ENCODE measurements around the gene AANAT.

Gene AANAT

DNA sequence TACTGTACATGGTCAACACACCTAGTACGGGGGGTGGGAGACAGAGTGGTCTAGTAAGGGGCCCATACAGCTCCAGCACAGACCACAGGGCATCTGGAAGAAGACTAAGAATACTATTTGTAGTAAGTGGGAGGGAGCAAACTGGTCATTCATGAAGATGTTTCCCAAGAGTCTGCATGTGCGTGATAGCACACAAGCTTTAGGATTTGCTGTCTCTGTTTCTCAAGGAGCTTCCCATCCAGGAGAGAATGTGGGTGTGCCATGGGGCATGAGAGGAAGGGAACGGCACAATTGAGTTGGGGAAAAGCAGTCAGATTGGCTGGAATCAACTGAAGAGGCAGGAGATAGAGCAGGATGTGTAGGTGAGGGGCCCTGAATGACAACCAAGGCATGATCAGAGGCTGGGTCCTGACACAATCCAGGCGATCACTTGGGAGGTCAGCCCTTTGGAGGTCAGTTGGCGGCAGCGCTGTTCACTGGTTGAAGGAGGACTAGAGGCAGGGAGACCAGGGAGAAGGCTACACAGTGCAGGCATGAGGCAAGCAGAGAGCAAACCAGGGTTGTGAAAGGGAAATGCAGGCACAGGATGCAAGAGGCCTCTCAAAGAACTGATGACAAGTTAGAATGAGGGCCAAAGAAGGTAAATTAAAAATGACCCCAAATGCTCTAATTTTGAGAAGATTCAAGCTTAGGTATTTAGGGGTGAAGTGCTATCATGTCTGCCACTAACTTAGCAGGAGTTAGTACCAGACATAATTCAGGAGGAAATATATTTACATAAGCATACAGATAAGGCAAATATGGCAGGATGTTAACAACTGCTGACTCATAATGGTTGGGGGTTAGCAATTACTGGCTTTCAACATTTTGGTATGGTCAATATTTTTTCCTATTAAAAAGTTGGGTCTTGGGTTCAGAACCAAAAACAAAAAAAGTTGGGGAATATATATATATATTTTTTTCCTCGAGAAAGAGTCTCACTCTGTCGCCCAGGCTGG, 24.8 kb upstream of the AANAT start:
- no peak for DNase-seq

DNA sequence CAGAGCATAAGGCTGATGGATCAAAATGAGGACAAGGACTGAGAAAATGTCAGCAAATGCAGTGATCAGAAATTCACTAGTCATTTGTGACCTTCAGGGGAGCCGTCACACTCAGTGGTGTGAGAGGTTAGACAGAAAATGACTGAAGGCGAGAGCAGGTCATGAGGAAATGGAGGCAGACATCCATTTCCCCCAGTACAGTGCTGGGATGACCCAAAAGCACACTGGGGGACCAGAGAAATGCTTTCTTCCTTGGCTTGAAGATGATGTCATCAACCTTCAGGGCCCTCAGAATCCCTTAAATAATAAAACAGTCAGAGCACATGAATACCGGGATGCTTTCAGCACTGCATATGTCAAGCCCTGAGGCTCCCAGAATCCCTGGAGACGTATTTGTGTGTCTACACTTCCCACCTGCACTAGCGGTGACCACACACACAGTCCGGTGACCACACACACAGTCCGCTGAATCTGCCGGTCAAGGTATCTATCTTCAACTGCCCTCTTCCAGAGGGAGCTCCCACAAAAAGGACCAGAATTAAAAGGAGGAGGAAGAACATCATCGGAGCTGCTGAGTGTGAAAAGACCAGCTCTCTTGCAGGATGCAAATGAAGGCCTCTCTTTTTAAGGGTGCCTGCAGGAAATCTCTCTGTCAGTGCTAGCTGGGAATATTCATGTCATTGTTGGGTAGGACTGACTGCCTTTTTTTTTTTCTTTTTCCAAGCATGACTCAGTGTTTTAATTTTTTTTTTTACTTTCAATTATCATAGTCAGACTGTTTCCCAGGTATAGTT, 22.7 kb upstream of the AANAT start:
- no peak for DNase-seq

DNA sequence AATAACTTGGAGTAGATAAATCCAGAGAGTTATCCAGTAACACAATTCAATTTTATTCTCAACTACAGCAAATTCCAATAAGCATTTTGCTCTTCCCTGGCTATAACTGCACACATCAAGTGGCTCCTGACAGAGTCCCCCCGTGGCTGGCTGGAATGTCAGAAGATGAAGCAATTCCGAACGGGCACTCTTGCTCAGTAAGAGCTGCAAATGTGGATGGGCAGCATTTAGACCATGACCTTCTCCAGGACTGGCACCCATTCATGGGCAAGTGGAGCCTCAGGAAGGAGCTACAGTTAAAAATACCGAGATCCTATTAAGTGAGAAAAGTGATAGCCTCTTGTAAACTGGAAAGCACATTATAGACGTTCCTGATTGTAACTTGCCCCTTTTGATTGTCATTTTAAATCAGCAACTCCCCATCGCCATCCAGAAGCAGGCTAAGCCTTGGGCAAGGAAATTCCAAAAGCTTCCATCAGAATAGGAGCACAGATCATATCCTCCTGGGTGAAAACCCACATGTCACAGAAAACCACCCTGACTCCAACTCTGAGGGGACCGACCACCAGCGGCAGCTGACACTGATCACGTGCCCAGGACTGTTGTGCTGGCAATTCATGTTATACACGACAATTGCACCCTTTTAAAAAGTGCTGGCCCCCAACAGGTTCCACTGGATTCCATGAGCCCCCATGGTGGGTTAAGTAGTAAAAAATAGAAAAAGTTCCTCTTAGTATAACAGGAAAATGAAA, 21.5 kb upstream of the AANAT start:
- no peak for DNase-seq

DNA sequence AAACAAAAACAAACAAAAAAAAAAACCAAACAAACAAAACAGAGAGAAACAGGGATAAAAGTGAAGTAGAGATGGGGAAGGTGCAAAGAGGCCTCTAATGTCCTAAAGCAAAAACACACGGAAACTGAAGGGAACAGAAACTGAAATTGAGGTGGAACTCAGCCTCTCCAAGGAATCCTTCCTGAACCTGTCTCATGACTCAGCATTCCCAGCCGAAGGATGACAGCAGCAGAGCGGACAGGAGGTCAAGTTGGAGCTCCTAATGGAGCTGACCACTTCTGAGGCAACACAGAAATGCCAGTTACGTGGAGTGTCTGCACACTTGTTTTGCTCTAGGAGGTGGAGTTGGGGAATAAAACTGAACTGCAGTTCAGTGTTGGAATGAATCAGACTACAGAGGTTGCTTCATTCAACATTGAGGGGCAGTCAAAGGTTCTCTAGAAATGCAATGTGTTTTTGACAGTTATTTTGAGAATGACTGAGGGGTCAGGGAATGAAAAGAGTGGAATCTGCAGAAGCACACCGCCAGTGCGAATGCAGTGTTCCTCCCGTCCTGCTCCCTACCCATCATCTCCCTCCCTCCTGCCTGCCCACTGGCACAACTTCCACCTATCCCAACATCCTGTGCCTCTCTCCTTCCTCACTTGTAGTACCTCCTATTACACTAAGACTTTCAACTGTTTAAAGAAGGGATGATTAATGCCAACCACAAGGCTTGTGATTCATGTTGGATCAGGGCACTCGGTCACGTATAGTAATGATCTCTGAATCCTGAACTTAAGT, 20.8 kb upstream of the AANAT start:
- peak; percentile 23 for DNase-seq

DNA sequence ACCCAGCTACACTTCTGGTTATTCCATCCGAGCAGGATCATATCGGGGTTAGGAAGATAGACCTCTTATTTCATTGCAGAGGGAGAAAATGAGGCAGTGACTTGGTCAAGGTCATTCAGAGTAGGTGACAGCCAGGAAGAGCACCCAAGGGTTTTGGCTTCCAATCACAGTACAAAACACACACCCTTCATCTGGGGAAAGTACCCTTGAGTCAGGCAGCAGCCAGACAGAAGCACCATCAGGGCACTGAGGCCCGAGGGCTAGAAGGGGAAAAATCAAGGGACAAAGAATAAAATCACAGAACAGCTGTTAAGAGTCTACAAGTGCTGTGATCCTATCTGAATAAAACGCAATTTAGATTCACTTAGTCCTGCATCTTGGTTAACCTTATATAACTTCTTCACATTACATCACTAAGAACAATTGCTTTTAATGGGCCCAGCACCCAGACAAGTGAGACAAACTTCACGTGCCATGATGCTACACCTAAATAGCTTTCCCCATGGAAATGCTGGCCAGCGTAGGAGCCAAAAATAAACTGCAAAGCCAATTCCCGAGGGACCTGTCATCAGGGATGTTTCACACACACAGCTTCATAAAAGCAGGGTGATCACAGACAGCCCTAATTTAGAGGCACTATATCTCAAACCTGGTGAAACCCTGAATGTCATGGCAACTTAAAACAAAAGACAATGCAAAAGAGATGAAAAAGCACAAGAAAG, 19.3 kb upstream of the AANAT start:
- no peak for DNase-seq

DNA sequence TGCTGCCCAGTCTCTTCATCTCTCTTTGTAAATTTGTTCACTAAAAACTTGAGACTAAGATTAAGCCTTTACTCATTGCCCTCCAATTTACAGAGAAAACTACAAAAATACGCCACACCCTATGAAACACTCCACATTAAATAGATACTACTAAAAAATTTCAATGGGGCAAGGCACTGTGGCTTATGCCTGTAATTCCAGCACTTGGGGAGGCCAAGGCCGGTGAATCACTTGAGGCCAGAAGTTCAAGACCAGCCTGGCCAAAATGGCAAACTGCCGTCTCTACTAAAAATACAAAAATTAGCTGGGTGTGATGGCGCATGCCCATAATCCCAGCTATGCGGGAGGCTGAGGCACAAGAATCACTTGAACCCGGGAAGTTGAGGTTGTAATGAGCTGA, 18.3 kb upstream of the AANAT start:
- no peak for DNase-seq

DNA sequence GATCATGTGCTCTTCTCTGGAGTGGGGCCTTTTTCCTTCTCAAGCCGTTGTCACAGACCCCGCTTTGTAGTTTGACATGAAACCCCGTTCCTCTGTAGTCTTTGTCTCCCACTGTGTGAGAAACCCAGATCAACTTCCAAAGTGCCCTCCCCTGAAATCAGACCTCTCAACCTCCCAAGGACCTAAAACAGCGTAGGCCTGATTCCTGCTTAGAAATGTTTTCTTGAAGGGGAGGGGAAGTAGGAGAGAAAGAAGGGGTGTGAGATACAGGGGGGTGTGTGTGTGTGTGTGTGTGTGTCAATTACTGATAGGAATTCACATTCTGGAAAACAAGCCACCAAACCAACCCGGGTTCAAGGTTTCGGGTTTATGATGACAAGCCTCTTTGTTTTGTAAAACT, 15.9 kb upstream of the AANAT start:
- DNase-seq = no peak

DNA sequence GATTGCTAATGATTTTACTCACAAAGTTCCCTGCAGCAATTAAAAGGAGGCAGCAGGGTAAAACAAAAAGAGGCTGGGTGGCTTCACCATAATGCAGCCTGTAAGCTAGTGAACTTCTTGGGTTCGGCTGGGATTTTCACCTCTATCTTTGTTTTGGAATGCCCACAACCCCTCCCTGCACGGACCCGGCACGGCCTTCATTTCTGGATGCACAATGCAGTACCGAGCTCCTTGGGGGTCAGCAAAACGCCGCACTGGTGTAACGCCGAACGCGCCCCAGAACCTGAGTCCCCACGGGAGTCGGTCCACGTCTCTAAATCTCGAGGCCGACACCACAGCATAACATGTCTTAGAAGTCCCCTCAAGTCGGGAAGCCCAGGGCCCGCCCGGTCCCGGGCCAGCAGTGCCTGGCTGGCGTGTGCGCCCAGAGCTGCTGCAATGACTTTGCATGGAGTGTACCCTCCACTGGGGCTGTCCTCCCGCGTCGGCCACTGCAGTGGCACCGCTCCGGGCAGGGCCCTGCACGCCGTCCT, 15.2 kb upstream of the AANAT start:
- no peak for DNase-seq

DNA sequence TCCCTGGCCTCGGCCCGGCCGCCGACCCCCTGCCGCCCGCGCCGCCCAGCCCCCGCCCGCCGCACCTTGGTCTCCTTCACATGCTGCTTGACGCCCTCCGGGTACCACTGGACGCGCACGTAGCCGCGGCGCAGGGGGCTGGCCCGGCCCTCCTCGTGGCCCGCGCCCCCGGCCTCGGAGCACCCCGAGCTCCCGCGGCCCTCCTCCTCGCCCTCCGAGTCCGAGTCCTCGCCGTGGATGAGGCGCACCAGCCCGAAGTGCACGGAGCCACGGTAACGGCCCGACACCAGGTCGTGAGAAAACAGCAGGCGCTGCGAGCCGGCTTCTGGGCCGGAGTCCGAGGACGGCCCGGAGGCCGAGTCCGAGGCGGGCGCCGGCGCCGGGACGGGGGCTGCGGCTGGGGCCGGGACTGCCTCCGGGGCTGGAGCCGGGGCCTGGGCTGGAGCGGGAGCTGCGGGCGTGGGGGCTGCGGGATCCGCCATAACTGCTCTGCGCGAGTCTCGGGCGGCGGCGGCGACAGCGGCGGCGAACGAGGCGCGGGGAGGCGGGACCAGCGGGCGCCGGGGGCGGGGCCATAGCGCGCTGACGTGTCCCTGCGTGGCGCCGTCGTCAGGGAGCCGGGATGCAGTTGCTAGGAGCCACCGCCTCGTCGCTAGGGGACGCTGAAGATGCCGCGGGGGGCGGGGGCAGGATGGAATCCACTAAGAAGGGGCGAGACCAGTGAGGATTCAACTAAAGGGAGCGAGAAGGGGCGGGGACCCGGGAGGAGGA, 14.6 kb upstream of the AANAT start, which contains the start of gene UBE2O:
Gene UBE2O (minus strand): TSS at position 493 of the 771 bp plus-strand sequence. CDS start 11 bp downstream, at position 482.
- DNase-seq = peak; percentile 76

DNA sequence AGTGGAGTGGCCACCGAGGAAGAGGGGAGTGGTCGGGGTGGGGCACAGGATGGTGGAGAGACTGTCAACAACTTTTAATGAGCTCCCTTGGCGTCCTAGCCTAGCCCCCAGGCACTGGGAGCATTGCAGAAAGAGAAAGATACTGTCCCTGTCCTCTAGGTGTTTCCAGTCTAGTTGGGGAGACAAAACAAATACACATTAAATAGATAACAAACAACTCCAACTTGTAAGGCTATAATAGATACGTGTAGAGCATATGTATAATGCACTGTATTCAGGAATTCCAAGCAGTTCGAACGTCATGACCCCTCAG, 14.0 kb upstream of the AANAT start:
- DNase-seq = no peak

DNA sequence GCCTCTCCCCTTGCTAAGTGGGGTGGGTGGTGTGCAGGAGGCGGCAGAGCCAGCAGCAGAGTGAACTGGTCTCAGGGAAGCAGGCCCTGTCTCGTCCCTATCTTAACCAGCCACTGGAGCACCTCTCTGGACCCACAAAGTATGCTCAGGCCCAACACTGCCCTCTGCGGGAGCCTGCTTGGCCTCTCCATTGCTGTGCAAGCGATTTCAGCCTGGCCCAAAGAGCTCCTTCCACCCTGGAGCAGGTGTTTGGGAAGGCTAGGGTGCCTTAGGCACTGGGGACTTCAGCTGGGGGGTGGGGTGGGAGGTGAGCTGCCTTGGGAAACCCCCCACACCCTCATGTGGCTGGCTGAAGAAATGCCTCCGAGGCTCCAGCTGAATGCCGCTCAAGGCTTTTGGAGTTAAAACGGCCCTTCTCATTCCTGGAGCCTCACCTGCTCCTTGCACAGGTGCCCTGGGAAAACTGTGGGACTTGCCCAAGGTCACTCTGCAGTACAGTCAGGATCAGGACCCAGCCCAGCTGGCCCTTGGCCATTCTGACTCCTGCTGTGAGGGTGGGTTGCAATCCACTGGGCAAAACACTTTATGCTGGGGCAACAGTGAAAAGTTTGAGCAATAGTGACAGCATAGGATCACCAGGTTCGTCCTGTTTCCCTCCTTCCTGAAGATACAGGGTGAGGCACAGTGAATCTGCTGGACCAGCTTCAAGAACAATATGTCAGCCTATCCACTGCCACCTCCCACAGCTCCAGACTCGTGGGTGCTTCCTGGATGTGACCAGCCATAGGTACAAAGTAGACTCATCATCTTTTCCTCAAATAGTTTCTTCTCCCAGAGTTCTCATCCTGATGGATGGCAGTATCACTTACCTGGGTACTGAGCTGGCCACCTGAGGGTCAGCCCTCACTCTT, 8.6 kb upstream of the AANAT start:
- DNase-seq = peak; percentile 37

DNA sequence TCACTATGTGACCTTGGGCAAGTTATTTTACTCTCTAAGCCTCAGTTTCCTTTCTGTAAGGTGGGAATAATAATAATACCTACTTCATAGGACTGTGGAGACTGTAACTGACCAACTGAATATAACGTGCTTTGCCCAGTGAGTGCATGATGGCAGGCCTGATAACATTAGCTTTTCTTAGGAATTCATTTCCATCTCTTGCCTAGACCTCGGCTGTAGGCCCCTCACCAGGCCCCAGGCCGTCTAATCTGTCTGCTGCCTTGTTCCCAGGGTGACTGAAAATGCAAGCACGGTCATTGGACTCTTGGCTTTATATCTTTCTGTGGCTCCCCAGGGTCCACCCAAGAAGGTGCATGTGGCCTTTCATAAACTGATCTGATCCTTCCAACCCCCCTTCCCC, 7.7 kb upstream of the AANAT start:
- DNase-seq = no peak

DNA sequence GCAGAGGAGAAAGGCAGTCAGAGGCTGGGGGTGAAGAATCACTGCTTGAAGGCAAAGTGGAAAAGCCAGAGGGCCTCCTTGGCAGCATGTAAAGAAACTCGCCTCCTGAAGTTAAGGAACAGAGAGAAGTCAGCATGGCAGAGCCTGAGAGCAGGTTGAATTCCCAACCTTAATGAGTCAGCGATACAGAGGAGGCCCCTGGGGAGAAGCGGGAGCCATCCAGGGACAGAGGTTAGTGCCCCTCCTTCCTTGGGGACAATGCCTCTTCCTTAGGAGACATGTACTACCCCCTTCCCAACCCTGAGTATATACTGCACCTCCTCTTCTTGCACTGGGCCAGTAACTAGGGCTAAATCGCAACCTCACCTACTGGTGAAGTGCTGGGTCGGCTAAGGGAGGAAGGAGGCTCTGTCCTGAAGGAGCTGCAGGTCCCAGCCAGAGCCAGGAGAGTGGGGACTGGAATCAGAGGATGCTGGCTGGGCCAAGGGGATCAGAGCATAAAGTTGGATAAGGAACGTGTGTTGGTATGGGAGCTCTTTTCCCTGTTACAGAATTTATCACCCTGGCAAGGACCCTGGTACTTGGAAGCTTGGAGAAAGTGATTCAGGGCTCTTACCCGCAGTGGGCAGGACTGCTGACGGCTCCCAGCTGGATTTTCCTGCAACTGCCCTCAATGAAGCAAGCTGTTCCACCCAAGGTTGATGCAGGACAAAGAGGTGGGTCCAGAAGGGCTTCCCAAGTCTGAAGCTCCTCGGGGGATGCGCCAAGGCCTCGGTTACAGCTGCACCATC, 5.4 kb upstream of the AANAT start:
- no peak for DNase-seq

DNA sequence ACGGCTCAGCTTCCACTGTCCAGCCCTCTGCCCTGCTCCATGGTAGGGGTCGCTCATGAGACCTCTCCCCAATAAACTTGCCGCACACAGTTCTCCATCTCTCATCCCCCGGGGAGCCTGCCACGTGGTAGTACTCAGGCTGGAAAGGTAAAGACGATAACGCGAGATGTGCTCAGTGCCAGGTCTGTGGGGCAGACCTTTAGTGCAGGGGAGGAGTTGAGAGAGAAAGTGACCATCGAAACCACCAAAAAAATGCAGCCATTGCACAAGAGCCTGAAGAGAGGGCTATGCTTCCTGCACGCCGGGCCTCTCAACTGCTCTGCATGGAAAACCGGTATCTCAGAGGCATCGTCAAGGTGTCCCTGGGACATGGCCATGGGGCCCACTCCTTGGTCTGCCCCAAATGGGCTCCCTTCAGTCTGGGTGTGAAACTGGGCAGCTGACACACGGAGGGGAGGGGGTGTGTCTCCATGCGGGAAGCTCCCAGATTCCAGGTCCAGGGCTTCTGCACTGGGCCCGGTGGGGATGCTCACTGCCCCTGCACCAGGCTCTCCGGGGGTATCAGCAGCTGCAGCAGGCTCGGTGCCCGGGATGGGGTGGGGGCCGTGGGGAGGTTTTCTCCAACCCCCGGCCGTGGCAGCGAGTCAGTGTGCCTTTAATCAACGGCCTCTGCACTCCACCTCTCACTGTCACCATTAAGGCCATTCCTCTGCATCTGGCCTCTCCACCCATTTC, 4.7 kb upstream of the AANAT start:
- DNase-seq = peak; percentile 7

DNA sequence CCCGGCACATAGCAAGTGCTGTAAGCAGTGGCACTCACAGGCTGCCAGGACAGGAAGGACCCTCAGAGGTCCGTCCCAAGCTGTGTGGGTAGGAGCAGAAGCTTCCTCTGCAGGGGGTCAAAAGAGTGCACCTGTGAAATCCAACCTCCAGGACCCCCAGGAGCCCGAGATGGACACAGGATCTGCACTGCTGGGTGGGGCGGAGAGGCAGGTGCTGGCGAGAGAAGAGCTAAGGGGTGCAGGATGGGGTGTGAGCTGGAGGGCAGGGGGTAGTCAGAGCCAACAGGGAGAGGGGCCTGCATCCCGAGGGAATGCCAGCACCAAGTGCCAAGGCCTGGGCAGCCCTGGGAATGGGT, 650 bp upstream of the AANAT start:
- DNase-seq = no peak

DNA sequence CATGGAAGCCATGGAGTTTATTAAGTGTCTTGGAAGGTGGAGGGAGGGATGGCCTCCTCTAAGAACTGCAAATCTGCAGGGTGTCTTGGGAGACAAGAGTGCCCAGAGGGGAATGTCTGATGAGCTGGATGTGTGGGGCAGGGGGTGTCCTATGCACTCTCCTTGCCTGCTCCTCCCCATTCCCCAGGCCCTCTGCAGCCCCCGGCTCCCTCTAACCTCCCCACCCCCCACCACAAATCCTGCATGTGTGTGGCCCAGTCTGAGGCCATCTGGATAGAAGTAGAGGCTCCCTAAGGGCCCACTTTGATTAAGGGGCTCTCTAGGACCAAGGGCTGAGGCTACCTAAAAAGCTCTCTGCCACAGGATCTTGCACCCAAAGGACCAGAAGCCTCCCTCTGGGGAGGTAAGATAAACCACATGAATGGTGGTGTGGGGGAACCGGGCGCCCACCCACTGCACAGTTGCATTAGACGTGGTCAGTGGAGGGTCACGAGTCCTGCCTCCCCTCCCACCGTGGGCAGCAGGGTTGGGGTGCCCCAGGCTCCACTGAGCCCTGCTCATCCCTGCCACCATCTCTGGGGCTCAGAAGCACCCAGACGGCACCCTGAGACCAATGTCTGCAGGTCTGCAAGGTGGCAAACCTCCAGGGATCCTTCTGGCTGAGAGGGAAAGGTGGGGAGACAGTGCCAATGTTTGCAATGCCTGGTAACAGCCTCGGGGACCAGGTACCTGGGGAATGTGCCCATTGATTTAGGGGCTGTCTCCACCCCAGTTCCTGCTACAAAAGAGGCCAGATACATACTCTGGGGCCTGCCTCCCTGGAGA, 618 bp downstream of the AANAT start:
- DNase-seq = no peak

DNA sequence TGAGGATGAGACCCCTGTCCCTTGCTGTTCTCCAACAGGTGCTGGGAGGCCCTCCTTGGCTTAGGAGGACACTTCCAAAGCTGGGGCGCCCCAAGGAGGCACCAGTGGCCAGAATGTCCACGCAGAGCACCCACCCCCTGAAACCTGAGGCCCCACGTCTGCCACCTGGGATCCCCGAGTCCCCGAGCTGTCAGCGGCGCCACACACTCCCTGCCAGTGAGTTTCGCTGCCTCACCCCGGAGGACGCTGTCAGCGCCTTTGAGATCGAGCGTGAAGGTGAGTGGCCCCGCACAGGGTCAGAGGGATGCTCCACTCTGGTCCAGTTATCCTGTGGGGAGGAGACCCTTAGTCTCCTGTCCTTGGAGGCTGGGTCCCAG, 1.2 kb downstream of the AANAT start:
- no peak for DNase-seq

Measured in MV-4-11 (cell line).